WTC11 (cell line): Measurements from ENCODE around the gene CCR6. TPM values are rescaled to one million over a fixed set of nuclear protein-coding genes. Genes with fewer than 3 reads are reported as not detected.

ENCODE experiments used
- ATAC-seq: fragments of 200-7000 bp; cut with Tn5 transposase; 2 replicates; pipeline ENCODE4 v1.10.0; 2021; ENCODE audit warnings: mild to moderate bottlenecking, moderate library complexity
- CTCF ChIA-PET: fragments of 300-600 bp; sonication (Branson Sonifier 250); formaldehyde crosslinking; loops from one replicate; lab custom pipeline; 2021; ENCODE audit warnings: antibody characterized with exemption; lab: Charles Lee
- POLR2A ChIA-PET: fragments of 350-600 bp; sonication (Branson Sonifier 250); formaldehyde crosslinking; loops from one replicate; lab custom pipeline; 2021; ENCODE audit warnings: antibody characterized with exemption; lab: Charles Lee
- DNase-seq: peaks from one replicate; pipeline ENCODE4 v3.0.0; 2021; ENCODE audit warnings: low spot score
- H3K27ac Mint-ChIP-seq: 2 replicates; pipeline ENCODE4 v1.8.0; 2021; ENCODE audit warnings: mixed read lengths
- H3K27me3 Mint-ChIP-seq: 2 replicates; pipeline ENCODE4 v1.8.0; 2021; ENCODE audit warnings: low read depth, mild to moderate bottlenecking, moderate library complexity, mixed read lengths
- H3K36me3 Mint-ChIP-seq: 2 replicates; pipeline ENCODE4 v1.8.0; 2021; ENCODE audit warnings: mixed read lengths
- H3K4me1 Mint-ChIP-seq: 2 replicates; pipeline ENCODE4 v1.8.0; 2022; ENCODE audit warnings: mixed read lengths
- H3K4me3 Mint-ChIP-seq: 2 replicates; pipeline ENCODE4 v1.8.0; 2021; ENCODE audit warnings: mild to moderate bottlenecking, moderate library complexity, mixed read lengths
- H3K9me3 Mint-ChIP-seq: 2 replicates; pipeline ENCODE4 v1.8.0; 2021; ENCODE audit warnings: mixed read lengths
- ATF2 ChIP-seq: sonication (generic); formaldehyde crosslinking; IDR thresholded peaks from 2 replicates; pipeline ENCODE4 v1.8.1; 2022; ENCODE audit warnings: low read depth, missing genetic modification reagents, borderline replicate concordance
- ATF3 ChIP-seq: sonication (generic); formaldehyde crosslinking; conservative IDR thresholded peaks from 2 replicates; pipeline ENCODE4 v1.8.1; 2022; ENCODE audit warnings: mild to moderate bottlenecking, missing genetic modification reagents
- CBFB ChIP-seq: sonication (generic); formaldehyde crosslinking; IDR thresholded peaks from 2 replicates; pipeline ENCODE4 v1.8.1; 2022; ENCODE audit warnings: mild to moderate bottlenecking, low read depth, missing genetic modification reagents
- ERG ChIP-seq: fragments of 250-450 bp; sonication (Bioruptor Pico); IDR thresholded peaks from 2 replicates; pipeline ENCODE4 v1.8.0; 2021; ENCODE audit warnings: mild to moderate bottlenecking
- ESRRA ChIP-seq: sonication (generic); formaldehyde crosslinking; IDR thresholded peaks from 2 replicates; pipeline ENCODE4 v1.8.1; 2022; ENCODE audit warnings: mild to moderate bottlenecking, missing genetic modification reagents, borderline replicate concordance
- IRF1 ChIP-seq: sonication (generic); formaldehyde crosslinking; IDR thresholded peaks from 2 replicates; pipeline ENCODE4 v1.8.0; 2023; ENCODE audit warnings: missing genetic modification reagents
- KAT7 ChIP-seq: sonication (generic); formaldehyde crosslinking; IDR thresholded peaks from 2 replicates; pipeline ENCODE4 v1.8.1; 2023; ENCODE audit warnings: missing genetic modification reagents, mild to moderate bottlenecking, borderline replicate concordance
- MXD4 ChIP-seq: fragments of 250-450 bp; sonication (Bioruptor Pico); IDR thresholded peaks from 2 replicates; pipeline ENCODE4 v1.8.0; 2021; ENCODE audit warnings: mild to moderate bottlenecking, moderate library complexity, borderline replicate concordance
- NFATC4 ChIP-seq: fragments of 250-450 bp; sonication (Bioruptor Pico); IDR thresholded peaks from 2 replicates; pipeline ENCODE4 v1.9.0; 2021; ENCODE audit warnings: mild to moderate bottlenecking
- NFYB ChIP-seq: sonication (generic); formaldehyde crosslinking; conservative IDR thresholded peaks from 2 replicates; pipeline ENCODE4 v1.8.0; 2022; ENCODE audit warnings: low read depth, missing genetic modification reagents
- ZBTB21 ChIP-seq: sonication (generic); formaldehyde crosslinking; IDR thresholded peaks from 2 replicates; pipeline ENCODE4 v1.8.1; 2023; ENCODE audit warnings: mild to moderate bottlenecking, missing genetic modification reagents, borderline replicate concordance
- ZBTB43 ChIP-seq: sonication (generic); formaldehyde crosslinking; IDR thresholded peaks from 2 replicates; pipeline ENCODE4 v1.8.1; 2023; ENCODE audit warnings: mild to moderate bottlenecking, missing genetic modification reagents
- ZNF138 ChIP-seq: sonication (generic); formaldehyde crosslinking; conservative IDR thresholded peaks from 2 replicates; pipeline ENCODE4 v1.8.1; 2022; ENCODE audit warnings: mild to moderate bottlenecking, moderate library complexity, missing genetic modification reagents
- ZNF219 ChIP-seq: sonication (generic); formaldehyde crosslinking; IDR thresholded peaks from 2 replicates; pipeline ENCODE4 v1.8.0; 2023; ENCODE audit warnings: missing genetic modification reagents, mild to moderate bottlenecking, borderline replicate concordance
- ZNF263 ChIP-seq: sonication (generic); formaldehyde crosslinking; IDR thresholded peaks from 2 replicates; pipeline ENCODE4 v1.8.1; 2022; ENCODE audit warnings: low read depth, mild to moderate bottlenecking, moderate library complexity, missing genetic modification reagents
- ZNF281 ChIP-seq: sonication (generic); formaldehyde crosslinking; IDR thresholded peaks from 2 replicates; pipeline ENCODE4 v1.8.0; 2023; ENCODE audit warnings: mild to moderate bottlenecking, missing genetic modification reagents
- ZNF317 ChIP-seq: sonication (generic); formaldehyde crosslinking; IDR thresholded peaks from 2 replicates; pipeline ENCODE4 v1.8.1; 2023; ENCODE audit warnings: low read depth, mild to moderate bottlenecking, moderate library complexity, missing genetic modification reagents, borderline replicate concordance
- ZNF423 ChIP-seq: fragments of 250-450 bp; sonication (Bioruptor Pico); IDR thresholded peaks from 2 replicates; pipeline ENCODE4 v2.1.2; 2022; ENCODE audit warnings: mild to moderate bottlenecking, moderate library complexity
- total RNA-seq: library from RNA; stranded (reverse); gene quantifications from 3 replicates; pipeline ENCODE4 v1.2.3, GENCODE V29; 2021

CCR6 gene
- total RNA-seq, 1 experiment from 2014 or later: not detected

- CTCF ChIA-PET: no interaction called here
These were observed 10.5 kb upstream of the CCR6 start for GRCh38 chr6:167112421-167112820.

More at GRCh38 chr6:167112421-167112820, 10.5 kb upstream of the CCR6 start:
- Mint-ChIP-seq H3K27me3 (no peaks in the 10 kb centered on the region), H3K4me3 (no peak overlapping the region), H3K9me3 (no peaks in the 10 kb centered on the region), H3K27ac (no peak overlapping the region), H3K36me3 (no peaks in the 10 kb centered on the region), H3K4me1 (peaks cover 13% of the 10 kb centered on the region)
- no peak for DNase-seq
- no peak for TF ChIP-seq ERG
- no peak for TF ChIP-seq ZBTB43
- TF ChIP-seq ZNF281: no peak
- TF ChIP-seq ZNF138 (CRISPR knock-in tag): no peak
- no peak for TF ChIP-seq KAT7 (CRISPR knock-in tag)
- no peak for TF ChIP-seq ESRRA
- TF ChIP-seq IRF1: no peak
- TF ChIP-seq ZNF423 (CRISPR knock-in tag): no peak
- no peak for TF ChIP-seq MXD4 (CRISPR knock-in tag)
- TF ChIP-seq ZNF317 (CRISPR knock-in tag): no peak
- no peak for TF ChIP-seq NFATC4 (CRISPR knock-in tag)
- TF ChIP-seq NFYB (CRISPR knock-in tag): no peak
- no peak for TF ChIP-seq ZNF219 (CRISPR knock-in tag)
- TF ChIP-seq ATF2 (CRISPR knock-in tag): no peak
- no peak for TF ChIP-seq ATF3 (CRISPR knock-in tag)
- TF ChIP-seq ZNF263 (CRISPR knock-in tag): no peak
- no peak for TF ChIP-seq CBFB
- TF ChIP-seq ZBTB21 (CRISPR knock-in tag): no peak
- POLR2A ChIA-PET: no interaction called here
- no peak for ATAC-seq
